ENCODE data around the gene ABCB6.

ABCB6 gene

GRCh38 chr2:219186754-219187456 lies 31.9 kb downstream of the ABCB6 start:
- Histone ChIP-seq H3K9me3 (ENCODE audit: control insufficient read depth, low read length) (no peaks in the 10 kb centered on the region), H3K4me3 (ENCODE audit: insufficient read depth in 1 of 2, low read depth in 1 of 2, low read length in 2 of 2) (no peak overlapping the region), H2BK5ac (ENCODE audit: low read depth, low read length, poor library complexity, severe bottlenecking) (no peak overlapping the region), H4K8ac (ENCODE audit: low read length) (no peak overlapping the region), H3K4me1 (ENCODE audit: control insufficient read depth, insufficient read depth, low read depth, low read length) (peaks cover 2% of the 10 kb centered on the region), H4K91ac (ENCODE audit: low read length) (no peak overlapping the region), H3K27me3 (ENCODE audit: control insufficient read depth in 1 of 2, insufficient read depth in 1 of 2, low read length in 2 of 2) (no peaks in the 10 kb centered on the region), H3K79me1 (replicated peaks; ENCODE audit: low read length, poor library complexity, severe bottlenecking) (peaks cover 14% of the 10 kb centered on the region), H3K27ac (ENCODE audit: low read length, poor library complexity, severe bottlenecking) (no peak overlapping the region), H3K9ac (ENCODE audit: low read length) (no peak overlapping the region), H2AK5ac (ENCODE audit: low read length, severe bottlenecking) (no peak overlapping the region), H3K14ac (ENCODE audit: low read length in 2 of 2) (no peak overlapping the region), H2BK12ac (ENCODE audit: low read length in 2 of 2) (no peak overlapping the region), H2BK120ac (ENCODE audit: low read depth, low read length) (no peak overlapping the region), H3K4ac (ENCODE audit: low read depth in 1 of 2, low read length in 2 of 2) (no peak overlapping the region), H3K18ac (ENCODE audit: low read depth in 1 of 2, low read length in 2 of 2) (no peak overlapping the region), H2BK15ac (ENCODE audit: low read depth, poor library complexity, severe bottlenecking) (no peak overlapping the region), H3K36me3 (ENCODE audit: control insufficient read depth in 1 of 2, insufficient read depth in 2 of 2, low read depth in 1 of 2, low read length in 2 of 2) (peaks cover 20 to 45% of the 10 kb centered on the region in 2 experiments), H3K4me2 (ENCODE audit: low read length, poor library complexity, severe bottlenecking) (no peak overlapping the region), H2AFZ (ENCODE audit: low read depth, low read length) (no peak overlapping the region), H3K23ac (ENCODE audit: low read length in 2 of 2) (no peak overlapping the region)
- 96% methylated on average over 7 of the region's 7 CpGs for WGBS
- DNase-seq = no peak

DNA sequence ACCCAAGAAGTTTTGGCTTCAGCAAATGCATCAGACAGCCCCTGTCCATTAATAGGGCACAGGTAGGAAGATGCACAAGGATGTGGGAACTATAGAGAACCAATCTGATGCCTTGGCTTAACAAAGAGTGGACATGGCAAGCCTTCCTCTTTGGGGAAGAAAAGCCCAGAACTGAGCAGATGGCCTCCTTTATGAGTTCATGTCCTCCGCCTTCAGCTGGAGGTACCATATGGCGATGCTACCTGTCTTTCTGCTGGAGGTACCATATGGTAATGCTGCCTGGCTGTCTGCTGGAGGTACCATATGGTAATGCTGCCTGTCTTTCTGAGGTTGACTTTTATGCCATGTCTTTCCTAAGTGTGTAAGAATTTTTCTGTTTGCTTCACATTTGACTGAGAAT lies 34.6 kb downstream of the ABCB6 start:
- Histone ChIP-seq H4K8ac (ENCODE audit: low read length) (no peak overlapping the region), H2BK12ac (ENCODE audit: low read length in 2 of 2) (no peak overlapping the region), H2BK15ac (ENCODE audit: low read depth, poor library complexity, severe bottlenecking) (no peak overlapping the region), H2AK5ac (ENCODE audit: low read length, severe bottlenecking) (no peak overlapping the region), H3K79me1 (replicated peaks; ENCODE audit: low read length, poor library complexity, severe bottlenecking) (peaks cover 34% of the 10 kb centered on the region), H3K27me3 (ENCODE audit: control insufficient read depth in 1 of 2, insufficient read depth in 1 of 2, low read length in 2 of 2) (no peaks in the 10 kb centered on the region), H2BK5ac (ENCODE audit: low read depth, low read length, poor library complexity, severe bottlenecking) (no peak overlapping the region), H3K36me3 (ENCODE audit: control insufficient read depth in 1 of 2, insufficient read depth in 2 of 2, low read depth in 1 of 2, low read length in 2 of 2) (peaks cover 44 to 72% of the 10 kb centered on the region in 2 experiments), H3K14ac (ENCODE audit: low read length in 2 of 2) (no peak overlapping the region), H4K91ac (ENCODE audit: low read length) (no peak overlapping the region), H3K18ac (ENCODE audit: low read depth in 1 of 2, low read length in 2 of 2) (no peak overlapping the region), H3K4ac (ENCODE audit: low read depth in 1 of 2, low read length in 2 of 2) (no peak overlapping the region), H3K9ac (ENCODE audit: low read length) (no peak overlapping the region), H3K27ac (ENCODE audit: low read length, poor library complexity, severe bottlenecking) (no peak overlapping the region), H2AFZ (ENCODE audit: low read depth, low read length) (no peak overlapping the region), H3K4me3 (ENCODE audit: insufficient read depth in 1 of 2, low read depth in 1 of 2, low read length in 2 of 2) (no peak overlapping the region), H2BK120ac (ENCODE audit: low read depth, low read length) (no peak overlapping the region), H3K23ac (ENCODE audit: low read length in 2 of 2) (no peak overlapping the region), H3K4me1 (ENCODE audit: control insufficient read depth, insufficient read depth, low read depth, low read length) (peaks cover 6% of the 10 kb centered on the region), H3K9me3 (ENCODE audit: control insufficient read depth, low read length) (no peaks in the 10 kb centered on the region), H3K4me2 (ENCODE audit: low read length, poor library complexity, severe bottlenecking) (no peak overlapping the region)
- 95% methylated on average over 2 of the region's 2 CpGs for WGBS
- DNase-seq = no peak

DNA sequence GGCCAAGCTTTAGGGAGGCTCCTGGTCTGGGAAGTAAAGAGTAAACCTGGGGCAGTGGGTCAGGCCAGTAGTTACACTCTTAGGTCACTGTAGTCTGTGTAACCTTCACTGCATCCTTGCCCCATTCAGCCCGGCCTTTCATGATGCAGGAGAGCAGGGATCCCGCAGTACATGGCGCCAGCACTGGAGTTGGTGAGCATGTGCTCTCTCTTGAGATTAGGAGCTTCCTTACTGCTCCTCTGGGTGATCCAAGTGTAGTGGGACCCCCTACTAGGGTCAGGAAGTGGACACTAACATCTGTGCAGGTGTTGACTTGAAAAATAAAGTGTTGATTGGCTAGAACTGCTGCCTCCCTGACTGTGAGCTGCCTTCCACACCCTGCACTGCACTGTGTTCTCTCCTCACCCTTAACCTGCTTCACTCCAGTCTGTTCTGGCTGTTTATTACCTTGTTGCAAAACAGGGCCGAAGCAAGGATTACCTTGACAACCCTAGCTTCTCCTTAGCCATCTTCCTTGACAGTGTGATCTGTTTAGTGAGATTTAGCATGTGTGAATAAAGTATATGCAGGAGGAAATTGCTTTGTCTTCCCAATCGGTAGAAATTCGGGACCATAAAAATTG lies 35.5 kb downstream of the ABCB6 start:
- no peak overlapping the region for H3K14ac ChIP-seq (ENCODE audit: low read length in 2 of 2)
- no peak overlapping the region for H4K8ac ChIP-seq (ENCODE audit: low read length)
- H3K9me3 ChIP-seq (ENCODE audit: control insufficient read depth, low read length) = no peaks in the 10 kb centered on the region
- no peak overlapping the region for H4K91ac ChIP-seq (ENCODE audit: low read length)
- no peaks in the 10 kb centered on the region for H3K27me3 ChIP-seq (ENCODE audit: control insufficient read depth in 1 of 2, insufficient read depth in 1 of 2, low read length in 2 of 2)
- no peak for DNase-seq
- H3K36me3 ChIP-seq (ENCODE audit: control insufficient read depth in 1 of 2, insufficient read depth in 2 of 2, low read depth in 1 of 2, low read length in 2 of 2) = peaks cover 44 to 72% of the 10 kb centered on the region in 2 experiments
- no peak overlapping the region for H3K4me3 ChIP-seq (ENCODE audit: insufficient read depth in 1 of 2, low read depth in 1 of 2, low read length in 2 of 2)
- no peak overlapping the region for H2BK5ac ChIP-seq (ENCODE audit: low read depth, low read length, poor library complexity, severe bottlenecking)
- H2BK15ac ChIP-seq (ENCODE audit: low read depth, poor library complexity, severe bottlenecking) = peak overlapping the region; percentile 13
- H3K23ac ChIP-seq (ENCODE audit: low read length in 2 of 2) = no peak overlapping the region
- peaks cover 8% of the 10 kb centered on the region for H3K4me1 ChIP-seq (ENCODE audit: control insufficient read depth, insufficient read depth, low read depth, low read length)
- H2BK12ac ChIP-seq (ENCODE audit: low read length in 2 of 2) = peak overlapping the region in 1 of 2 experiments; percentile 15
- H2AFZ ChIP-seq (ENCODE audit: low read depth, low read length) = no peak overlapping the region
- H3K27ac ChIP-seq (ENCODE audit: low read length, poor library complexity, severe bottlenecking) = no peak overlapping the region
- H3K4me2 ChIP-seq (ENCODE audit: low read length, poor library complexity, severe bottlenecking) = no peak overlapping the region
- H2AK5ac ChIP-seq (ENCODE audit: low read length, severe bottlenecking) = no peak overlapping the region
- H3K9ac ChIP-seq (ENCODE audit: low read length) = peak overlapping the region; percentile 1
- no peak overlapping the region for H2BK120ac ChIP-seq (ENCODE audit: low read depth, low read length)
- H3K4ac ChIP-seq (ENCODE audit: low read depth in 1 of 2, low read length in 2 of 2) = no peak overlapping the region
- 95% methylated on average over 4 of the region's 6 CpGs for WGBS
- no peak overlapping the region for H3K18ac ChIP-seq (ENCODE audit: low read depth in 1 of 2, low read length in 2 of 2)
- peaks cover 34% of the 10 kb centered on the region for H3K79me1 ChIP-seq (replicated peaks; ENCODE audit: low read length, poor library complexity, severe bottlenecking)

DNA sequence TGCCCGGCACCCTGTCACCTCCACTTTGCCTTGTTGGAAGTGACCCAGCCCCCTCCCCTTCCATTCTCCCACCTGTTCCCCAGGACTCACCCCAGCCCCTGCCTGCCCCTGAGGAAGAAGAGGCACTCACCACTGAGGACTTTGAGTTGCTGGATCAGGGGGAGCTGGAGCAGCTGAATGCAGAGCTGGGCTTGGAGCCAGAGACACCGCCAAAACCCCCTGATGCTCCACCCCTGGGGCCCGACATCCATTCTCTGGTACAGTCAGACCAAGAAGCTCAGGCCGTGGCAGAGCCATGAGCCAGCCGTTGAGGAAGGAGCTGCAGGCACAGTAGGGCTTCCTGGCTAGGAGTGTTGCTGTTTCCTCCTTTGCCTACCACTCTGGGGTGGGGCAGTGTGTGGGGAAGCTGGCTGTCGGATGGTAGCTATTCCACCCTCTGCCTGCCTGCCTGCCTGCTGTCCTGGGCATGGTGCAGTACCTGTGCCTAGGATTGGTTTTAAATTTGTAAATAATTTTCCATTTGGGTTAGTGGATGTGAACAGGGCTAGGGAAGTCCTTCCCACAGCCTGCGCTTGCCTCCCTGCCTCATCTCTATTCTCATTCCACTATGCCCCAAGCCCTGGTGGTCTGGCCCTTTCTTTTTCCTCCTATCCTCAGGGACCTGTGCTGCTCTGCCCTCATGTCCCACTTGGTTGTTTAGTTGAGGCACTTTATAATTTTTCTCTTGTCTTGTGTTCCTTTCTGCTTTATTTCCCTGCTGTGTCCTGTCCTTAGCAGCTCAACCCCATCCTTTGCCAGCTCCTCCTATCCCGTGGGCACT lies 36.2 kb downstream of the ABCB6 start:
- Histone ChIP-seq H3K36me3 (ENCODE audit: control insufficient read depth in 1 of 2, insufficient read depth in 2 of 2, low read depth in 1 of 2, low read length in 2 of 2) (peaks cover 44 to 72% of the 10 kb centered on the region in 2 experiments), H2AK5ac (ENCODE audit: low read length, severe bottlenecking) (no peak overlapping the region), H4K91ac (ENCODE audit: low read length) (no peak overlapping the region), H2BK5ac (ENCODE audit: low read depth, low read length, poor library complexity, severe bottlenecking) (no peak overlapping the region), H3K27me3 (ENCODE audit: control insufficient read depth in 1 of 2, insufficient read depth in 1 of 2, low read length in 2 of 2) (no peaks in the 10 kb centered on the region), H2AFZ (ENCODE audit: low read depth, low read length) (no peak overlapping the region), H3K27ac (ENCODE audit: low read length, poor library complexity, severe bottlenecking) (no peak overlapping the region), H3K18ac (ENCODE audit: low read depth in 1 of 2, low read length in 2 of 2) (no peak overlapping the region), H2BK12ac (ENCODE audit: low read length in 2 of 2) (peak overlapping the region in 1 of 2 experiments; percentile 15), H3K4me2 (ENCODE audit: low read length, poor library complexity, severe bottlenecking) (no peak overlapping the region), H2BK120ac (ENCODE audit: low read depth, low read length) (no peak overlapping the region), H3K4me1 (ENCODE audit: control insufficient read depth, insufficient read depth, low read depth, low read length) (peaks cover 8% of the 10 kb centered on the region), H3K79me1 (replicated peaks; ENCODE audit: low read length, poor library complexity, severe bottlenecking) (peaks cover 34% of the 10 kb centered on the region), H3K4ac (ENCODE audit: low read depth in 1 of 2, low read length in 2 of 2) (no peak overlapping the region), H3K9ac (ENCODE audit: low read length) (peak overlapping the region; percentile 1), H2BK15ac (ENCODE audit: low read depth, poor library complexity, severe bottlenecking) (peak overlapping the region; percentile 13), H3K4me3 (ENCODE audit: insufficient read depth in 1 of 2, low read depth in 1 of 2, low read length in 2 of 2) (no peak overlapping the region), H3K23ac (ENCODE audit: low read length in 2 of 2) (no peak overlapping the region), H3K9me3 (ENCODE audit: control insufficient read depth, low read length) (no peaks in the 10 kb centered on the region), H3K14ac (ENCODE audit: low read length in 2 of 2) (no peak overlapping the region), H4K8ac (ENCODE audit: low read length) (no peak overlapping the region)
- WGBS = 97% methylated on average over 5 of the region's 8 CpGs
- DNase-seq = no peak

Data from mesenchymal stem cell (in vitro differentiated cells and primary cell).